Aorta (tissue), 5 donors: ENCODE data around the gene DND1. TPM values are rescaled to one million over a fixed set of nuclear protein-coding genes. Genes with fewer than 3 reads are reported as not detected.
A peak's percentile ranks its signal among the peaks of the same experiment; 100 is the strongest.

Source experiments
- ATAC-seq: fragments of 200-7000 bp; cut with Tn5 transposase; one replicate; pipeline ENCODE4 v1.9.1; 2022; ENCODE audit warnings: moderate library complexity; ENCODE audit not compliant: low FRiP score
- DNase-seq, 2 donors: peaks; one replicate each; pipeline ENCODE4 v3.0.0-alpha.2; 2020
- H3K27ac ChIP-seq, 2 donors: one replicate each; pipeline ENCODE4 v1.5.1; 2013; ENCODE audit warnings: low read length in 2 of 2, mild to moderate bottlenecking in 2 of 2, moderate library complexity in 2 of 2, control low read depth in 1 of 2, inconsistent platforms in 1 of 2, low read depth in 1 of 2
- H3K27me3 ChIP-seq, 2 donors: one replicate each; pipeline ENCODE4 v1.6.1; 2013; ENCODE audit warnings: control low read depth in 1 of 2, low read length in 1 of 2, mild to moderate bottlenecking in 1 of 2, moderate library complexity in 1 of 2; ENCODE audit not compliant: insufficient read depth in 2 of 2, control insufficient read depth in 1 of 2
- H3K36me3 ChIP-seq, 2 donors: one replicate each; pipeline ENCODE4 v1.6.1; 2013; ENCODE audit warnings: control low read depth in 1 of 2, low read length in 1 of 2, mild to moderate bottlenecking in 1 of 2; ENCODE audit not compliant: insufficient read depth in 2 of 2, control insufficient read depth in 1 of 2
- H3K4me1 ChIP-seq, 2 donors: one replicate each; pipeline ENCODE4 v1.6.1; 2013; ENCODE audit warnings: low read length in 2 of 2, control low read depth in 1 of 2, mild to moderate bottlenecking in 1 of 2, moderate library complexity in 1 of 2; ENCODE audit not compliant: insufficient read depth in 2 of 2, control insufficient read depth in 1 of 2
- H3K4me3 ChIP-seq, 2 donors: one replicate each; pipeline ENCODE4 v1.5.1; 2013; ENCODE audit warnings: low read length in 2 of 2, control low read depth in 1 of 2, mild to moderate bottlenecking in 1 of 2
- H3K9me3 ChIP-seq: one replicate; pipeline ENCODE4 v1.6.1; 2013; ENCODE audit warnings: mild to moderate bottlenecking, low read length; ENCODE audit not compliant: control insufficient read depth
- WGBS, 2 donors: extraction: QIAGEN DNeasy Blood & Tissue Kit; methylation state at CpG; one replicate each; pipeline ENCODE4 v1.1.7; 2013; 5-methylcytosine and 5-hydroxymethylcytosine counted together
- intact Hi-C, 2 donors: fragments of 100-400 bp; cut with DNase I; formaldehyde crosslinking; loops; one replicate each; pipeline versions ENCODE4 v1.14.2 to v1.15.0; 2022
- polyA plus RNA-seq, 2 donors: library from polyadenylated mRNA; stranded (reverse); fragments of 200-250 nt; gene quantifications; one replicate each; pipeline ENCODE4 v1.2.3, GENCODE V29; 2013
- total RNA-seq, 2 donors: library from RNA; stranded (reverse); fragmentation: NEBNext Ultra II Directional; extraction: Animal tissue kit (Norgen Biotek cat#: 25700); gene quantifications; one replicate each; pipeline ENCODE4 v1.2.1, GENCODE V29; 2021
- donor health status: healthy with polysubstance abuse.
- donor health status: Bipolar disorder and iron deficiency.
- donor health status: DM: no; HTN: no; CAD: no.
- donor health status: DM: no; HTN: no; CAD: no.
- donor health status: DM: yes; HTN: yes; CAD: no.

Gene DND1
- total and polyA plus RNA-seq, 4 donors: 0.84 to 2.1 (median 1.3) TPM; not detected in 1

GRCh38 chr5:140637371-140638100, 35.8 kb downstream of the DND1 start:
- Histone ChIP-seq H3K27me3 (no peaks in the 10 kb centered on the region), H3K36me3 (no peaks in the 10 kb centered on the region), H3K27ac (no peak overlapping the region), H3K9me3 (no peaks in the 10 kb centered on the region), H3K4me1 (no peaks in the 10 kb centered on the region), H3K4me3 (no peak overlapping the region)
- ATAC-seq (no peak), DNase-seq (no peak)
- intact Hi-C loops: loop anchor here in 1 of 2 donors (5.0 kb wide), 3 partner anchors 75 to 235 kb away; partner anchors contain the start of genes ANKHD1, APBB3, EIF4EBP3 and SLC35A4
- WGBS, 2 donors: 79 to 90% methylated on average over 10 of the region's 10 CpGs

- ATAC-seq (no peak), DNase-seq (no peak)
- Histone ChIP-seq H3K4me3 (no peak overlapping the region), H3K27ac (no peak overlapping the region), H3K36me3 (no peaks in the 10 kb centered on the region), H3K9me3 (no peaks in the 10 kb centered on the region), H3K27me3 (no peaks in the 10 kb centered on the region), H3K4me1 (no peaks in the 10 kb centered on the region)
- 87 to 91% methylated on average over 8 of the region's 8 CpGs for whole genome bisulfite sequencing, 2 donors
- intact Hi-C loops: loop anchor here in 1 of 2 donors (5.0 kb wide), 3 partner anchors 73 to 233 kb away; partner anchors contain the start of genes ANKHD1, APBB3, EIF4EBP3 and SLC35A4
Observed at GRCh38 chr5:140635291-140636257, 37.8 kb downstream of the DND1 start.

DNA sequence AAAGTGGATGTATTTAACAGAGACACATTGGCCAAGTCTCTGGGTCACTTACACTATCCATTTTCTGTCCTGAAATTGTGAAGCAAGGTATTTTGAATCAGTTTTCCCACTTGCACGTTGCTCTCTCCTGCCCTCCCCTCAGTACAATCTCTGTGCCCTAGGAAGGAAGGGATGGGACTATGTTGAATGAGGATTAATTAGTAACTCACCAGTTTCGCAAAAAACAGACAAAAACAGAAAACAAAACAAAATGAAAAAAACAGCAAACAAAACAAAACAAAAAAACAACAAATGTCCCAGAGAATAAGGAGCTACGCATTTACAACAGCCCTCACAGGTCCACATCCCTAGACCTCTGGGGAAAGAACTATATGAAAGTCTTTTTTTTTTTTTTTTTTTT, 39.3 kb downstream of the DND1 start:
- no peak overlapping the region for H3K4me3 ChIP-seq
- H3K9me3 ChIP-seq: no peaks in the 10 kb centered on the region
- no peaks in the 10 kb centered on the region for H3K27me3 ChIP-seq
- no peaks in the 10 kb centered on the region for H3K4me1 ChIP-seq
- DNase-seq: no peak
- WGBS, 2 donors: 70 to 71% methylated on average over 3 of the region's 3 CpGs
- H3K36me3 ChIP-seq: no peaks in the 10 kb centered on the region
- intact Hi-C loops: no loop called here
- ATAC-seq: no peak
- H3K27ac ChIP-seq: no peak overlapping the region

- DNase-seq: no peak
- WGBS, 2 donors: 86 to 91% methylated on average over 2 of the region's 2 CpGs
- no peaks in the 10 kb centered on the region for H3K36me3 ChIP-seq
- H3K4me3 ChIP-seq: no peak overlapping the region
- no peaks in the 10 kb centered on the region for H3K9me3 ChIP-seq
- no peaks in the 10 kb centered on the region for H3K27me3 ChIP-seq
- intact Hi-C loops: loop anchor here in 1 of 2 donors (2.0 kb wide), 1 partner anchor 67 kb away; no protein-coding TSS in a partner anchor
- no peak overlapping the region for H3K27ac ChIP-seq
- no peak for ATAC-seq
- H3K4me1 ChIP-seq: no peaks in the 10 kb centered on the region
Observed at GRCh38 chr5:140633501-140633900, 39.9 kb downstream of the DND1 start.

DNA sequence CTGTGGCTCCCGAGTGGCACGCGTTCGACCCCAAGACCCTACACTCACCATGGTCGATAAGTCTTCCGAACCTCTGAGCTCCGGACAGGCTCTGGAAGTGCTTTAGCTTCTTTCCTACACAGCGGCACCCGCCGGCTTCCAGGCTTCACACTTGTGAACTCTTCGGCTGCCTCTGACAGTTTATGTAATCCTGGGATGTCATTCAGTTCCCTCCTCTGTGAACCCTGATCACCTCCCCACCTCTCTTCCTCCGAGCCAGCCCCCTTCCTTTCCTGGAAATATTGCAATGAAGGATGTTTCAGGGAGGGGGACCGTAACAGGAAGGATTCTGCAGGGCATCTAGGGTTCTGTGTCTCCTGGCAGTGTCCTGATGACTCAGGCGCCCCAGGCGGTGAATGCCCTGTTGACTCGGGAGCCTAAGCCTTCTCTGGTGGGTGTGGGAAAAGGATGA, 40.3 kb downstream of the DND1 start, which contains the start of gene CD14:
CD14 (minus strand) TSS at position 155 of the 451 bp plus-strand sequence; CDS start at position 51, 104 bp downstream.
- 4 to 9% methylated on average over 16 of the region's 16 CpGs for WGBS, 2 donors
- Histone ChIP-seq H3K4me1 (no peaks in the 10 kb centered on the region), H3K27ac (no peak within 1 kb of the TSS), H3K36me3 (no peaks in the 10 kb centered on the region), H3K4me3 (peak within 1 kb of the TSS; percentile 15 to 28), H3K27me3 (no peaks in the 10 kb centered on the region), H3K9me3 (no peaks in the 10 kb centered on the region)
- intact Hi-C loops: loop anchor here in 1 of 2 donors (2.0 kb wide), 1 partner anchor 66 kb away; no protein-coding TSS in a partner anchor
- peak; percentile 84 for DNase-seq
- ATAC-seq: peak; percentile 72

GRCh38 chr5:140632366-140633020, 40.9 kb downstream of the DND1 start:
- intact Hi-C loops: loop anchor here in 1 of 2 donors (2.0 kb wide), 1 partner anchor 66 kb away; no protein-coding TSS in a partner anchor

GRCh38 chr5:140631831-140632365, 41.5 kb downstream of the DND1 start:
- ATAC-seq (peak; percentile 53), DNase-seq (peak in 1 of 2 donors; percentile 50)
- Histone ChIP-seq H3K9me3 (no peaks in the 10 kb centered on the region), H3K27me3 (no peaks in the 10 kb centered on the region), H3K36me3 (no peaks in the 10 kb centered on the region), H3K4me1 (no peaks in the 10 kb centered on the region), H3K4me3 (peak overlapping the region in 1 of 2 donors; percentile 15), H3K27ac (no peak overlapping the region)
- 6 to 7% methylated on average over 36 of the region's 36 CpGs for WGBS, 2 donors
- intact Hi-C loops: loop anchor here in 1 of 2 donors (2.0 kb wide), 1 partner anchor 65 kb away; no protein-coding TSS in a partner anchor

More at GRCh38 chr5:140632366-140633020, 40.9 kb downstream of the DND1 start:
- no peaks in the 10 kb centered on the region for H3K4me1 ChIP-seq
- H3K9me3 ChIP-seq: no peaks in the 10 kb centered on the region
- H3K36me3 ChIP-seq: no peaks in the 10 kb centered on the region
- ATAC-seq (peak; percentile 84), DNase-seq (peak; percentile 79 to 86)
- WGBS, 2 donors: 0% methylated on average over 51 of the region's 51 CpGs
- H3K27me3 ChIP-seq: no peaks in the 10 kb centered on the region
- peak overlapping the region; percentile 15 to 28 for H3K4me3 ChIP-seq
- H3K27ac ChIP-seq: no peak overlapping the region

- intact Hi-C loops: no loop called here
- H3K27me3 ChIP-seq: no peaks in the 10 kb centered on the region
- no peaks in the 10 kb centered on the region for H3K36me3 ChIP-seq
- no peak overlapping the region for H3K4me3 ChIP-seq
- ATAC-seq (no peak), DNase-seq (no peak)
- no peaks in the 10 kb centered on the region for H3K9me3 ChIP-seq
- H3K27ac ChIP-seq: no peak overlapping the region
- WGBS, 2 donors: 91 to 93% methylated on average over 4 of the region's 4 CpGs
- H3K4me1 ChIP-seq: no peaks in the 10 kb centered on the region
Observed at GRCh38 chr5:140631036-140631417, 42.3 kb downstream of the DND1 start.
